Measurements from ENCODE around the gene HMGCL.
"Not testable (repeated sequence)": the region's sequence is repeated elsewhere in the genome, so short reads cannot be mapped to it uniquely, and the experiment has no call there.

The HMGCL gene

DNA sequence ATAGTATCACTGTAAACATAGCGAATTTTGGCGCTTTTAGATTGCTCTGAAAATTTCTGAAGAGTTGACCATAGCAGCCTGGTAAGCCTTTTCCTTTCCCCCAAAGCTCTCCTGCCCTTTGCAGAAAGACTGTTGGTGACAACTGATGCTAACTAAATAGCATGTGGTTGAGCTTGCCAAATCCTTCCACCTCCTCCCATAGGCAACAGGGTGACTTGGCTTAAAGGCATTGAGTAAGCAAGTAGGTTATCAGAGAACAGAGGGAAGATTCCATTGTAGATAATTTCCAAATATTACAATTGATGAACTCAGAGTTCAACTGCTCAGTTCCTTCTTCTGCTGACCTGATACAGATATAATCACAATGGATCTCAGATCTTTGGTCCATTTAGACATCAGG, 19.9 kb upstream of the HMGCL start:
- no peaks in the 10 kb centered on the region for H3K27me3 Mint-ChIP-seq

GRCh38 chr1:23843644-23844043, 18.4 kb upstream of the HMGCL start:
- Mint-ChIP-seq H3K36me3 (peaks cover 20% of the 10 kb centered on the region), H3K9me3 (ENCODE audit: low read depth) (no peaks in the 10 kb centered on the region), H3K4me1 (ENCODE audit: low read depth) (peaks cover under 1% of the 10 kb centered on the region), H3K27ac (no peak overlapping the region), H3K4me3 (no peak overlapping the region), H3K27me3 (no peaks in the 10 kb centered on the region)

More for the DNA sequence above, 19.9 kb upstream of the HMGCL start:
- H3K36me3 Mint-ChIP-seq = peaks cover 20% of the 10 kb centered on the region
- H3K9me3 Mint-ChIP-seq (ENCODE audit: low read depth) = no peaks in the 10 kb centered on the region
- no peak overlapping the region for H3K4me3 Mint-ChIP-seq
- no peaks in the 10 kb centered on the region for H3K4me1 Mint-ChIP-seq (ENCODE audit: low read depth)
- H3K27ac Mint-ChIP-seq = peak overlapping the region; percentile 5

- Mint-ChIP-seq H3K9me3 (ENCODE audit: low read depth) (no peaks in the 10 kb centered on the region), H3K4me1 (ENCODE audit: low read depth) (peaks cover 11% of the 10 kb centered on the region), H3K4me3 (peak overlapping the region; percentile 70), H3K36me3 (no peaks in the 10 kb centered on the region), H3K27ac (peak overlapping the region; percentile 41), H3K27me3 (no peaks in the 10 kb centered on the region)
Measured at GRCh38 chr1:23838401-23838866, 13.2 kb upstream of the HMGCL start.

DNA sequence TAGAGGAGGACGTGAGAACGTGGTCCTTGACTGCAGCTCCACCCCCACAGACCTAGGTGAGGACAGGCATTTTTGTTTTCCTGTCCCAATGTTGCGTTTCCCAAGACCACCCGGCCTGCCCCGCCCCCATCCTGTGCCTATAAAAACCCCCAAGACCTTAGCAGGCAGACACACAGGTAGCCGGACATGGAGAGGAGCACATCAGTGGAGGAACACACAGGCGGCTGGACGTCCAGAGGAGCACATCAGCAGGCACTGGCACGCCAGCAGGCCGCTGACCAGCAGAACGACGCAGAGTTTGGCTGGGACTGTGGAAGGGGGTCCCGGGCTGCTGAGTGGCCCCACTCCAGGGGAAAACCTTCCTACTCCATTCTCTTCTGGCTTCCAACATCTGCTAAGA, 12.7 kb upstream of the HMGCL start:
- Mint-ChIP-seq H3K27ac (peak overlapping the region; percentile 41), H3K4me1 (ENCODE audit: low read depth) (peaks cover 11% of the 10 kb centered on the region)

DNA sequence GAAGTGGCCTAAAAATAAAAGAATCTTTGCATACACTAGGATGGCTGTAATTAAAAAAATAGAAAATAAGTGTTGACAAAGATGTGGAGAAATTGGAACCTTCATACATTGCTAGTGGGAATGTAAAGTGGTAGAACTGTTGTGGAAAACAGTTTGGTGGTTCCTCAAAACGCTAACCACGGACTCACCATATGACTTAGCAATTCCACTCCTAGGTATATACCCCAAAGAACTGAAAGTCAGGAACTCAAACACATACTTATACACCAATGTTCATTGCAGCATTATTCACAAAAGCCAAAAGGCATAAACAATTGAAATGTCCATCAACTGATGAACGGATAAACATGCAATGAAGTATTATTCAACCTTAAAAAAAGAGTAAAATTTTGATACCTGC, 10.8 kb upstream of the HMGCL start:
- Mint-ChIP-seq H3K36me3 (no peaks in the 10 kb centered on the region), H3K4me1 (ENCODE audit: low read depth) (peaks cover 11% of the 10 kb centered on the region), H3K4me3 (no peak overlapping the region), H3K27ac (no peak overlapping the region), H3K27me3 (no peaks in the 10 kb centered on the region), H3K9me3 (ENCODE audit: low read depth) (no peaks in the 10 kb centered on the region)

More for the DNA sequence above, 12.7 kb upstream of the HMGCL start:
- Mint-ChIP-seq H3K36me3 (no peaks in the 10 kb centered on the region), H3K27me3 (no peaks in the 10 kb centered on the region), H3K4me3 (peak overlapping the region; percentile 70), H3K9me3 (ENCODE audit: low read depth) (no peaks in the 10 kb centered on the region)

DNA sequence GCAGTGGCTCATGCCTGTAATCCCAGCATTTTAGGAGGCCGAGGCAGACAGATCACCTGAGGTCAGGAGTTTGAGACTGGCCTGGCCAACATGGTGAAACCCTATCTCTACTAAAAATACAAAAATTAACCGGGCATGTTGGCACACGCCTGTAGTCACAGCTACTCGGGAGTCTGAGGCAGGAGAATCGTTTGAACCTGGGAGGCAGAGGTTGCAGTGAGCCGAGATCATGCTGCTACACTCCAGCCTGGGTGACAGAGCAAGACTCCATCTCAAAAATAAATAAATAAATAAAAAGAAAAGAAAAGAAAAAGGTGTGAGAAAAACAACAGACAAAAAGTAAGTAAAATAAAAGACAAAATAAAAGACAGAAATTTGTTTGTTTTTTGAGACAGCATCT, 8.9 kb upstream of the HMGCL start:
- H3K9me3 Mint-ChIP-seq (ENCODE audit: low read depth); H3K27me3 Mint-ChIP-seq; H3K4me3 Mint-ChIP-seq; H3K36me3 Mint-ChIP-seq; H3K27ac Mint-ChIP-seq: not testable (repeated sequence)
- H3K4me1 Mint-ChIP-seq (ENCODE audit: low read depth) = peaks cover 11% of the 10 kb centered on the region

DNA sequence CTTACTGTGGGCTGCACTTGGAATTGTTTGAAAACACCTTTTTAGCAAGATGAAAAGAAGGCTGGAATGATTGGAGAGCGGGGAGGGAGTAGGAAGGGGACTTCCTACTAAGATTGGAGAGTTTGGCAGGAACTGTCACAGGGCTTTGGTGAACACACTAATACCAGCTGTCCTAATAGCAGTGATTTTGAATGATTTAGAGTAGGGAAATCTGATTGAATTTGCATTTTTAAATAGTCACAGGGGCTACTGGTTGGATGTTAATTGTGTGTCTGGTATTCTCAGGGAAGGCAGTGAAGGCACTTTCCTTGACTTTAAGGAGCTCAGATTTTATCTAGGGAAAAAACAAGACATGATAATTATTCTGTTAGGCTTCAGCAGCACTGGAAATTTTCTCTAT, 2.5 kb upstream of the HMGCL start:
- H3K9me3 Mint-ChIP-seq (ENCODE audit: low read depth) = no peaks in the 10 kb centered on the region
- no peak overlapping the region for H3K4me3 Mint-ChIP-seq
- H3K4me1 Mint-ChIP-seq (ENCODE audit: low read depth) = peaks cover 13% of the 10 kb centered on the region
- no peak overlapping the region for H3K27ac Mint-ChIP-seq
- no peaks in the 10 kb centered on the region for H3K27me3 Mint-ChIP-seq
- no peaks in the 10 kb centered on the region for H3K36me3 Mint-ChIP-seq

DNA sequence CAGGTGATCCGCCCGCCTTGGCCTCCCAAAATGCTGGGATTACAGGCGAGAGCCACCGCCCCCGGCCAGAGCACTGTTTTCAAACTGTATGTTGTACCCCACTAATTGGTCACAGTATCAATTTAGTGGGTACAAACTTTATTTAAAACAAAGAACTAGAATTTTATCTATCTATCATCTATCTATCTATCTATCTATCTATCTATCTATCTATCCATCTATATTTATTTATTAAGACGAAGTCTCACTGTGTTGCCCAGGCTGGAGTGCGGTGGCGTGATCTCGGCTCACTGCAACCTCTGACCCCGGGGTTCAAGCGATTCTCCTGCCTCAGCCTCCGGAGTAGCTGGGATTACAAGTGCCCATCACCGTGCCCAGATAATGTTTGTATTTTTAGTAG, 1.4 kb upstream of the HMGCL start:
- H3K9me3 Mint-ChIP-seq (ENCODE audit: low read depth); H3K27me3 Mint-ChIP-seq; H3K4me3 Mint-ChIP-seq: not testable (repeated sequence)

GRCh38 chr1:23825762-23826522, 713 bp upstream of the HMGCL start:
- H3K27me3 Mint-ChIP-seq = no peaks in the 10 kb centered on the region
- H3K9me3 Mint-ChIP-seq (ENCODE audit: low read depth) = no peaks in the 10 kb centered on the region
- H3K27ac Mint-ChIP-seq = peak overlapping the region; percentile 96
- H3K36me3 Mint-ChIP-seq = no peaks in the 10 kb centered on the region
- H3K4me1 Mint-ChIP-seq (ENCODE audit: low read depth) = peaks cover 13% of the 10 kb centered on the region
- peak overlapping the region; percentile 96 for H3K4me3 Mint-ChIP-seq

More for the DNA sequence above, 1.4 kb upstream of the HMGCL start:
- not testable (repeated sequence) for H3K27ac Mint-ChIP-seq, H3K36me3 Mint-ChIP-seq
- peaks cover 13% of the 10 kb centered on the region for H3K4me1 Mint-ChIP-seq (ENCODE audit: low read depth)

DNA sequence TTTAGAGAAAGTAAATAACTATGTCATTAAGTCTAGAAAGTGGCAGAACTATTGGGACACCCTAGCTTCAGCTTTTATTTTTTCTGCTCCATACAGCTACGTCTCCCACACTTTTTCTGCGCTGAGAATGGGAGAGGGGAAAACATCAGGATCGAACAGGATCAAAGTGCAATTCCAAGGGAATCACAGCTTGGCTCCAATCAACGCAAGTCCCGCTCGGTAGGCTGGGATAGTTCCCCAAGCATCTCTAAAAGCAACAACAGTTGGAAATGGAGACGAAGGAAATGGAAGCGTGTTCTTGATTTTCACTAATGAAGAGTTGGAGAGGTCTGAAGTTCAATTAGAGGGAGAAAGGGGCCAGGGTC, 536 bp downstream of the HMGCL start:
- Mint-ChIP-seq H3K4me3 (peak overlapping the region; percentile 96), H3K4me1 (ENCODE audit: low read depth) (peaks cover 13% of the 10 kb centered on the region), H3K27me3 (no peaks in the 10 kb centered on the region), H3K27ac (peak overlapping the region; percentile 96), H3K36me3 (no peaks in the 10 kb centered on the region), H3K9me3 (ENCODE audit: low read depth) (no peaks in the 10 kb centered on the region)

DNA sequence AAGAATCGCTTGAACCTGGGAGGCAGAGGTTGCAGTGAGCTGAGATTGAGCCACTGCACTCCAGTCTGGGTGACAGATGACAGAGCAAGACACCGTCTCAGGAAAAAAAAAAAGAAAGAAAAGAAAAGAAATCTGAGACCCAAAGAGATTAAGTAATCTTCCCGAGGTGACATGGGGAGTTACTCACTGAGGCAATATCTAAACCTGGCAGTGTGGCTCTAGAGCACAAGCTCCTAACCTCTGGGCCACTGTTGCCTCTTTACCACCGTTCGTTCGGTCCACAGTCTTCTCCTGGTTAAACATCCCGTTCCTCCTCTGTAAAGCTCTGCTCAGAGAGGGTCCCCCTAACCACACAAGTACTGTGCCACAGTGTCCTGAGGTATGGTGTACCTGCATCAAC, 1.5 kb downstream of the HMGCL start:
- Mint-ChIP-seq H3K36me3 (no peaks in the 10 kb centered on the region), H3K27me3 (no peaks in the 10 kb centered on the region), H3K9me3 (ENCODE audit: low read depth) (no peaks in the 10 kb centered on the region), H3K4me3 (peak overlapping the region; percentile 96), H3K27ac (peak overlapping the region; percentile 55), H3K4me1 (ENCODE audit: low read depth) (peaks cover 13% of the 10 kb centered on the region)

DNA sequence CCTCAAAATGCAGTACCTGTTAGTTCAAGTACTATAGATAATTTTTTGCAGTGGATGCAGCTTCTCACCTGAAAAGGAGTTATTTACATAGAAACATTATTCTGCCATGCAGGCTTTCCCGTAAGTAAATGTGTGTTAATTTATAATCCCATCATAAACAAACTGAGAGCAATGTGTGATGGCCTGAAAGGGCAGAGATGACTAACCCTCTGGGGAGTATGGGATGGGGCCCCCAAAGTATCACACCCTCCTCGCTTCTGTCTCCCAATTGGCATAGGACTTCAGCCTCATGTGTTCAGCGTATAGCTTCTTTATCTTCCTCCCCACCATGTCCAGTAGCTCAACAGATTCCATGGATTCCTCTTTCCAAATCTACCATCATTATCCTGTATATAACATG, 7.6 kb downstream of the HMGCL start:
- H3K4me1 Mint-ChIP-seq (ENCODE audit: low read depth) = no peaks in the 10 kb centered on the region
- H3K4me3 Mint-ChIP-seq = no peak overlapping the region
- no peaks in the 10 kb centered on the region for H3K27me3 Mint-ChIP-seq
- no peak overlapping the region for H3K27ac Mint-ChIP-seq
- H3K36me3 Mint-ChIP-seq = no peaks in the 10 kb centered on the region
- H3K9me3 Mint-ChIP-seq (ENCODE audit: low read depth) = no peaks in the 10 kb centered on the region

DNA sequence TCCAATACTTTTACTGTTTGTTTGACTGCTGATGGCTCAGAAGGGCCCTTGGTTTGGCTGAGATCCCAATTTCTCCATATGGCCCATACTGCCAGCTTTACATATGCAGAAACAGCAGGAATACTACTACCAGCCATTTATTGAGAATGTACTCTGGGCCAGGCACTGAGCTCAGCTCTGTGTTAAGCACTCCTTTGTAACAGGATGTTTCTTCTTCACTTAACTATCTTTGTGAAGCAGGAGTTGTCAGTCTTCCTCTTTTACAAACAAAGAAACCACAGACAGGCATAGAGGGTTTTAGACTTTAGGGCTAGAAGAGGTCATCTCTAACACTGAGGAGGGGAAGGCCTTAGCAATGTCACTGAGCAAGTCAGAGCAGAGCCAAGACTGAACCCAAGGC, 8.3 kb downstream of the HMGCL start:
- Mint-ChIP-seq H3K27me3 (no peaks in the 10 kb centered on the region), H3K36me3 (no peaks in the 10 kb centered on the region), H3K27ac (no peak overlapping the region), H3K4me3 (no peak overlapping the region), H3K4me1 (ENCODE audit: low read depth) (no peaks in the 10 kb centered on the region), H3K9me3 (ENCODE audit: low read depth) (no peaks in the 10 kb centered on the region)

GRCh38 chr1:23816361-23816760, 8.9 kb downstream of the HMGCL start:
- Mint-ChIP-seq H3K27me3 (no peaks in the 10 kb centered on the region), H3K4me1 (ENCODE audit: low read depth) (no peaks in the 10 kb centered on the region), H3K27ac (no peak overlapping the region), H3K9me3 (ENCODE audit: low read depth) (no peaks in the 10 kb centered on the region), H3K4me3 (no peak overlapping the region), H3K36me3 (no peaks in the 10 kb centered on the region)

DNA sequence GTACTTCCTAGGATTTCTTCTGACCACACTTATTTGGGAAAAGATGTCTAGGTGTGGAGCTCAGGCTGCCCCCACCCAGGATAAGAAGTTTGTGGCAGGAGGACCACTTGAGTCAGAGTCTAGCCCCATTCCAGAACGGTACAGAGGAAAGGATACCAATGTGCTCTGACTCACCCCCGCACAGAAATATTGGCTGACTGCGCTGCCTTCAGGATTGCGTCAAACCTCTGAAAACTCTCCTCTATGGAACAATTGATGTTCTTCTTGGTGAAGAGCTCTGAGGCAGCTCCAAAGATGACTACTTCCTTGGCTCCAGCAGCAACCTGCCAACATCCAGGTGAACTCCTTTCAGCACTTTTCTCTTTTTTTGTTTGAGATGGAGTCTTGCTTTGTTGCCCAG, 11.2 kb downstream of the HMGCL start:
- H3K27me3 Mint-ChIP-seq = no peaks in the 10 kb centered on the region
- H3K4me3 Mint-ChIP-seq = no peak overlapping the region
- no peaks in the 10 kb centered on the region for H3K36me3 Mint-ChIP-seq
- no peaks in the 10 kb centered on the region for H3K9me3 Mint-ChIP-seq (ENCODE audit: low read depth)
- H3K4me1 Mint-ChIP-seq (ENCODE audit: low read depth) = peaks cover 10% of the 10 kb centered on the region
- H3K27ac Mint-ChIP-seq = no peak overlapping the region
